NCI-H748 (cell line): Measurements from ENCODE around the gene AKR1A1.

Experiments used
- DNase-seq: peaks from one replicate; lab custom pipeline; 2025; ENCODE audit not compliant: unreplicated experiment; lab: John Stamatoyannopoulos, UW

Gene AKR1A1

DNA sequence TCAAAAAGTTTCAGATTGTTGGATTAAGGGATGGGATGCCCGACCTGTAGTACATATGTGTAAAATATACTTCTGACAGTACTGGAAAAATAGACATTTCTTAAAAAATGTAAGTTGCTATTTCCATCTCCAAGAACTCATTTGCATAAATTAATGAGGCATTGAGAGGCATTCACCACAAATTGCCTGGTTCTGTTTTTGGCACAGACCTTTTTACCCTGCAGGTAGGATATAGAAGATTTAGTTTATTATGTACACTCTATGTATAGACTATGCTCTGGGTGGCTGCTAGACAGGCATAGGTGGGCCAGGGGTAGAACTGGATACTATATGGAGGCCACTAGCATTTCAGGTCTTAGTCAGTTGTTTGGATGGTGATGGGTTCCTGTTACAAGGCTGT lies 65.3 kb downstream of the AKR1A1 start:
- DNase-seq = no peak

DNA sequence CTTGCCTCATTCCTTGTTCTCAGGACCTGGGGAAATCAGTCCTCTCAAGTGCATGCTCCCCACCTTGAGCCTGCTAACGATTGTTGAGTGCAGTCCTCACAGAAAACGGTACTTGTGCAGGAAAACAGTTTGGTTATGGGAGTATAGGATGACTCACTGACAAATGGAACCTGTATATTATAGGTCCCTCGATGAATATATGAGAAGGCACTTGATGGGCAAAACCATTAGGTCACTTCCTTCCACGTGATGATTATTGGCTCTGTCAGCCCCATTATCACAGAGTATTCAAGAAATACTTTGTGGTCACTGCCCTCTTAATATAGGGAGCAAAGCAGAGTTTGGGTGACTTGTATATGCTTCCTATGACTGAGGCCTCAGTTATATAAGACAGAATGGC lies 67.0 kb downstream of the AKR1A1 start:
- no peak for DNase-seq

DNA sequence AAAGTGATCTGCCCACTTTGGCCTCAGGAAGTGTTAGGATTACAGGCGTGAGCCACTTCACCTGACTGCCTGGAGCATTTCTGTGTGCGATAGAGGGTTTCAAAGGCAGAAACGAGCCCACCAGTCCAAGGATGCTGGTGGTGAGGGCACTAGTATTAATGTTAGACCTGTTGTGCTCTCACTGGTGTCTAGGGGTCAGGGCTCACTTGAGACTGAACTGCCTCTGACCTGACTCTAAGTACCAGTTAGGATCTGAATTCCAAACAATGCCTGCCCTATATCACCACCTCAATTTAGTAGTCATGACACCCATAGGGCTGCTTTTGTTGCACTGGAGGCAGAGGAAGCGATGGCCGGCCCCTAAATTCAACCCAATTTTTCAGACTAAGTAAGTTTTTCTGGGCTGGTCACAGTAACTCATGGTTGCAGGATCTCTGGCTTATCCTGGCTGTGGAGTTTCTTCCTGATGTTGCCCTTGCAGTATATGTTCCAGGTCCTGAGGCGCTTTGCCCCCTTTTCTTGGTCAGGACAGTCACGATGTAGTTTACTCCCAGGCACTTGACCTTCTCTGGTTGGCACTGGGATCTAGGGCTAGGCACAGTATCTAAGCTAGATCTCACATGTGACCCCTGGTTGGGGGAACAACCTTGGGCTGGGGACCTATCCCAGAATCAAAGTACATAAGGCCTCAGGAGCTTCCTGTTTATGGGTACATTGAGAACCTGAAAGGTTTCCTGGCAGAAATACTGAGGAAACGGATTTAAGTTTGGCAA lies 68.7 kb downstream of the AKR1A1 start:
- DNase-seq = peak; percentile 9
